ENCODE data around the gene RPS6KA2.

DNA sequence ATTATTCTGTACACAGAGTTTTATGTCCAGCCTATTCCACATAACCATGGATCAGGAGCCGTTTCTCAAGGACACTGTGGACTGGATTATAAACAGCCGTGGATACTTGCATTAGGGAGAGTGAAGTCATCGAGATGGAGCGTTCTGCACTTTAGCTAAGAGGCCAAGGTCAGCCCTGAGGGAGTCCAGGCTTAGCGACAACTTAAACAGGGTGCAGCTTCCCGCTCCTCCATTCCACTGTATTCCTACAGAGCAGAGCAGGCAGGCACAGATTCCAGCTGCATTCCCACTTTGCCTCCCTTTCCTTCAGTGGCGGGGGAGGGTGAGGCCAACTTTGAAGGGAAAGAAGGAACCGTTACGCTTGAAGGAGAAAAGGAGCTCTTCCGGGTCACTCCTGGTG lies 100.1 kb downstream of the RPS6KA2 start:
- TF ChIP-seq, protein P1, sequence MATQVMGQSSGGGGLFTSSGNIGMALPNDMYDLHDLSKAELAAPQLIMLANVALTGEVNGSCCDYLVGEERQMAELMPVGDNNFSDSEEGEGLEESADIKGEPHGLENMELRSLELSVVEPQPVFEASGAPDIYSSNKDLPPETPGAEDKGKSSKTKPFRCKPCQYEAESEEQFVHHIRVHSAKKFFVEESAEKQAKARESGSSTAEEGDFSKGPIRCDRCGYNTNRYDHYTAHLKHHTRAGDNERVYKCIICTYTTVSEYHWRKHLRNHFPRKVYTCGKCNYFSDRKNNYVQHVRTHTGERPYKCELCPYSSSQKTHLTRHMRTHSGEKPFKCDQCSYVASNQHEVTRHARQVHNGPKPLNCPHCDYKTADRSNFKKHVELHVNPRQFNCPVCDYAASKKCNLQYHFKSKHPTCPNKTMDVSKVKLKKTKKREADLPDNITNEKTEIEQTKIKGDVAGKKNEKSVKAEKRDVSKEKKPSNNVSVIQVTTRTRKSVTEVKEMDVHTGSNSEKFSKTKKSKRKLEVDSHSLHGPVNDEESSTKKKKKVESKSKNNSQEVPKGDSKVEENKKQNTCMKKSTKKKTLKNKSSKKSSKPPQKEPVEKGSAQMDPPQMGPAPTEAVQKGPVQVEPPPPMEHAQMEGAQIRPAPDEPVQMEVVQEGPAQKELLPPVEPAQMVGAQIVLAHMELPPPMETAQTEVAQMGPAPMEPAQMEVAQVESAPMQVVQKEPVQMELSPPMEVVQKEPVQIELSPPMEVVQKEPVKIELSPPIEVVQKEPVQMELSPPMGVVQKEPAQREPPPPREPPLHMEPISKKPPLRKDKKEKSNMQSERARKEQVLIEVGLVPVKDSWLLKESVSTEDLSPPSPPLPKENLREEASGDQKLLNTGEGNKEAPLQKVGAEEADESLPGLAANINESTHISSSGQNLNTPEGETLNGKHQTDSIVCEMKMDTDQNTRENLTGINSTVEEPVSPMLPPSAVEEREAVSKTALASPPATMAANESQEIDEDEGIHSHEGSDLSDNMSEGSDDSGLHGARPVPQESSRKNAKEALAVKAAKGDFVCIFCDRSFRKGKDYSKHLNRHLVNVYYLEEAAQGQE (IDR thresholded peaks at IDR 0.05; ENCODE audit: unreplicated experiment): no peak
- TF ChIP-seq, protein P2, sequence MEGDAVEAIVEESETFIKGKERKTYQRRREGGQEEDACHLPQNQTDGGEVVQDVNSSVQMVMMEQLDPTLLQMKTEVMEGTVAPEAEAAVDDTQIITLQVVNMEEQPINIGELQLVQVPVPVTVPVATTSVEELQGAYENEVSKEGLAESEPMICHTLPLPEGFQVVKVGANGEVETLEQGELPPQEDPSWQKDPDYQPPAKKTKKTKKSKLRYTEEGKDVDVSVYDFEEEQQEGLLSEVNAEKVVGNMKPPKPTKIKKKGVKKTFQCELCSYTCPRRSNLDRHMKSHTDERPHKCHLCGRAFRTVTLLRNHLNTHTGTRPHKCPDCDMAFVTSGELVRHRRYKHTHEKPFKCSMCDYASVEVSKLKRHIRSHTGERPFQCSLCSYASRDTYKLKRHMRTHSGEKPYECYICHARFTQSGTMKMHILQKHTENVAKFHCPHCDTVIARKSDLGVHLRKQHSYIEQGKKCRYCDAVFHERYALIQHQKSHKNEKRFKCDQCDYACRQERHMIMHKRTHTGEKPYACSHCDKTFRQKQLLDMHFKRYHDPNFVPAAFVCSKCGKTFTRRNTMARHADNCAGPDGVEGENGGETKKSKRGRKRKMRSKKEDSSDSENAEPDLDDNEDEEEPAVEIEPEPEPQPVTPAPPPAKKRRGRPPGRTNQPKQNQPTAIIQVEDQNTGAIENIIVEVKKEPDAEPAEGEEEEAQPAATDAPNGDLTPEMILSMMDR (conservative IDR thresholded peaks at IDR 0.05; ENCODE audit: low read depth in 2 of 2): no peak
- TF ChIP-seq POLR2AphosphoS5 (IDR thresholded peaks at IDR 0.05; ENCODE audit: low read depth) (no peak), EZH2 (IDR thresholded peaks at IDR 0.05; ENCODE audit: low read depth, unreplicated experiment) (no peak), CREB1 (CRISPR knock-in tag; IDR thresholded peaks at IDR 0.05; ENCODE audit: low read depth) (no peak), EZH2phosphoT487 (IDR thresholded peaks at IDR 0.05; ENCODE audit: unreplicated experiment) (no peak), JUNB (IDR thresholded peaks at IDR 0.05; ENCODE audit: unreplicated experiment) (no peak), ZNF331 (CRISPR knock-in tag; IDR thresholded peaks at IDR 0.05; ENCODE audit: low read depth) (no peak), ZNF114 (CRISPR knock-in tag; IDR thresholded peaks at IDR 0.05) (no peak), NANOG (IDR thresholded peaks at IDR 0.05; ENCODE audit: borderline replicate concordance) (no peak)
